Ovary (tissue), 3 donors: ENCODE results near the gene MAN1B1.

Source experiments
- CTCF ChIP-seq, 3 donors: fragments of 450-650 bp in 2 of 3; fragments of 200-600 bp in 1 of 3; IDR thresholded peaks; one replicate each; pipeline versions ENCODE4 v1.5.1 to v1.8.0; 2016 to 2022; ENCODE audit warnings: antibody characterized with exemption in 3 of 3, mild to moderate bottlenecking in 1 of 3
- EP300 ChIP-seq: sonication (generic); formaldehyde crosslinking; IDR thresholded peaks from one replicate; pipeline ENCODE4 v1.6.1; 2017; ENCODE audit warnings: antibody characterized with exemption
- POLR2A ChIP-seq: fragments of 450-650 bp; IDR thresholded peaks from one replicate; pipeline ENCODE4 v1.6.1; 2017; ENCODE audit warnings: antibody characterized with exemption, mild to moderate bottlenecking, moderate library complexity
- donor health status: DM: no; HTN: no; CAD: no.

GRCh38 chr9:137089232-137089947, 2.6 kb downstream of the MAN1B1 start:
- TF ChIP-seq CTCF (IDR thresholded peaks at IDR 0.05) (no peak), POLR2A (no peak), EP300 (no peak)
